ENCODE results near the gene LCP1.
"Not testable (repeated sequence)": the region's sequence is repeated elsewhere in the genome, so short reads cannot be mapped to it uniquely, and the experiment has no call there.

The LCP1 gene, protein sequence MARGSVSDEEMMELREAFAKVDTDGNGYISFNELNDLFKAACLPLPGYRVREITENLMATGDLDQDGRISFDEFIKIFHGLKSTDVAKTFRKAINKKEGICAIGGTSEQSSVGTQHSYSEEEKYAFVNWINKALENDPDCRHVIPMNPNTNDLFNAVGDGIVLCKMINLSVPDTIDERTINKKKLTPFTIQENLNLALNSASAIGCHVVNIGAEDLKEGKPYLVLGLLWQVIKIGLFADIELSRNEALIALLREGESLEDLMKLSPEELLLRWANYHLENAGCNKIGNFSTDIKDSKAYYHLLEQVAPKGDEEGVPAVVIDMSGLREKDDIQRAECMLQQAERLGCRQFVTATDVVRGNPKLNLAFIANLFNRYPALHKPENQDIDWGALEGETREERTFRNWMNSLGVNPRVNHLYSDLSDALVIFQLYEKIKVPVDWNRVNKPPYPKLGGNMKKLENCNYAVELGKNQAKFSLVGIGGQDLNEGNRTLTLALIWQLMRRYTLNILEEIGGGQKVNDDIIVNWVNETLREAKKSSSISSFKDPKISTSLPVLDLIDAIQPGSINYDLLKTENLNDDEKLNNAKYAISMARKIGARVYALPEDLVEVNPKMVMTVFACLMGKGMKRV

DNA sequence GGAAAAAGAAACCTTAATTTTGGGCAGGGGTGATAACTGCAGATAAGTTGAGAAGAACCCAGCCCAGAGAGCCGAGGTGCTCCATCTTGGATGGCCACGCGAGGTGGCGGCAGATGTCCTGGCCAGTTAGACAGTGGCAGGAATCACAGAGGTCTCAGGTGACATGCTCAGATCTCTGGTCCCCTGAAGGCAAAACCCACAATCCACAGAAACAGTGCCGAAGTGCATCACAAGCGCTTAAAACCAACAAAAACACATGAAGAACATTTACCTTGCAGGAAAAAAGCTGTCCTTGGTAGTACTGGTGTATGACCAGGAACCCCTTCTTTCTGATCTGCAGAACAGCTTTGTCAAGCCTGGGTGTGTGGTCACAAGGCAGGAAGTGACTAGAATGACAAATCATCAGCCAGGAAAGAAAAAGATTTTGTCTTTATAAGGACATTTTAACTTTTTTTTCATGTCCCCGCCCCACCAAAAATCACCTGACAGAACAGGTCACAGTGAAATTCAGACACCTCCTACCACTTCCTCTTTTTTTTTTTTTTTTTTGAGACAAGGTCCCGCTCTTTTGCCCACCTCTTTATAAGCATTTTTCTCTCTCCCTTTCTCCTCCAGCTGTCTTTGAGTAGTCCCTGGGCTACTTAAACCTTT is at the start of gene LCP1:
LCP1 (minus strand) TSS at position 338 of the 651 bp plus-strand sequence. CDS start 22,515 bp downstream, outside the sequence.
- no peak for DNase-seq

DNA sequence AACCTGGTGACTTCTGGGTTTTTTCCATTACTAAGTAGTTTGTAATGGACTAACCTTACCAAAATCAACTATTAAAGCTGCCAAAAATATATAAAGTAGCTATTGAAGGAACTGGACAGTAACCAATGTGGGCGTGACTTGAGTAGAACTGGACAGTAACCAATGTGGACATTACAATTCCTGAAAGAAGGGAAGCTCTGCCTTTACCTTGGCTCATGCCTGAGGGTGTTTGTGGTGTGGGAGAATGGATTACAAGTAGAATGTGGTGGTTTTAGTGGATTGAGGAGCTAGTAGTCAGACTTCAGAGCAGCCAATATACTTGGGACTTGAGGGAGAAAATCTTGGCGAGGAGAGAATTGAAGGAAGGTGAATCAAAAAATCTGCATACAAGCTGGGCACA is 47.3 kb upstream of the LCP1 start:
- no peak for DNase-seq

DNA sequence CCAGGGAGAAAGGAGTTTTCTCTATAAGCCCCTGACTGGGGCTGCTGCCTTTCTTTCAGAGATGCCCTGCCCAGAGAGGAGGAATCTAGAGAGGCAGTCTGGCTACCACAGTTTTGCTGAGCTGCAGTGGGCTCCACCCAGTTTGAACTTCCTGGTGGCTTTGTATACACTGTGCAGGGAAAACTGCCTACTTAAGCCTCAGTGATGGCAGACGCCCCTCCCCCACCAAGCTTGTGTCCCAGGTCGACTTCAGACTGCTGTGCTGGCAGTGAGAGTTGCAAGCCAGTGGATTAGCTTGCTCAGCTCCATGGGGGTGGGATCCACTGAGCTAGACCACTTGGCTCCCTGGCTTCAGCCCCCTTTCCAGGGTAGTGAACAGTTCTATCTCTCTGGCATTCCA is 38.3 kb upstream of the LCP1 start:
- not testable (repeated sequence) for DNase-seq

DNA sequence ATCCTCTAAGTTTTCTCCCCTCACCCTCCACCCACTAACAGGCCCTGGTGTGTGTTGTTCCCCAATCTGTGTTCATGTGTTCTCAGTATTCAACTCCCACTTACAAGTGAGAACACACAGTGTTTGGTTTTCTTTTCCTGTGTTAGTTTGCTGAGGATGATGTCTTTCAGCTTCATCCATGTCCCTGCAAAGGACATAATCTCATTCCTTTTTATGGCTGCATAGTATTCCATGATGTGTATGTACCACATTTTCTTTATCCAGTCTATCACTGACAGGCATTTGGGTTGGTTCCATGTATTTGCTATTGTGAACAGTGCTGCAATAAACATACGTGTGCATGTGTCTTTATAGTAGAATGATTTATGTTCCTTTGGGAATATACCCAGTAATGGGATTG is 32.8 kb upstream of the LCP1 start:
- not testable (repeated sequence) for DNase-seq

DNA sequence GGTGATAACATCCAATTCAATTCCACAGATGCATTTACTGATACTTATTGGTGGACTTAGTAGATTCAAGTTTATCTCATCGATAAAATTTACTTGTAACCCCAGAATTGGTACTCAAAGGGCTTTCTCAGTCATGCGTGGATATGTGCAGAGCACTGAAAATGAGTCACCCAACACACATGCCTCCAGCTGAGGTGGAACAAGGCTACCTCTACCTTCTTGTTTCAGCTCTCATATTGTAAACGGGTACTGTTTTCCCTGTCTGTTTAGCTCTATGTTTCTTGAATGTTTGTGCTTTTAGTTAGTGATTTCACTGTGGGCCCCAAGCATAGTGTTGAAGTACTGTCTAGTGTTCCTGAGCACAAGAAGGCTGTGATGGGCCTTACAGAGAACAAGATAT is 31.3 kb upstream of the LCP1 start:
- DNase-seq, result no peak

DNA sequence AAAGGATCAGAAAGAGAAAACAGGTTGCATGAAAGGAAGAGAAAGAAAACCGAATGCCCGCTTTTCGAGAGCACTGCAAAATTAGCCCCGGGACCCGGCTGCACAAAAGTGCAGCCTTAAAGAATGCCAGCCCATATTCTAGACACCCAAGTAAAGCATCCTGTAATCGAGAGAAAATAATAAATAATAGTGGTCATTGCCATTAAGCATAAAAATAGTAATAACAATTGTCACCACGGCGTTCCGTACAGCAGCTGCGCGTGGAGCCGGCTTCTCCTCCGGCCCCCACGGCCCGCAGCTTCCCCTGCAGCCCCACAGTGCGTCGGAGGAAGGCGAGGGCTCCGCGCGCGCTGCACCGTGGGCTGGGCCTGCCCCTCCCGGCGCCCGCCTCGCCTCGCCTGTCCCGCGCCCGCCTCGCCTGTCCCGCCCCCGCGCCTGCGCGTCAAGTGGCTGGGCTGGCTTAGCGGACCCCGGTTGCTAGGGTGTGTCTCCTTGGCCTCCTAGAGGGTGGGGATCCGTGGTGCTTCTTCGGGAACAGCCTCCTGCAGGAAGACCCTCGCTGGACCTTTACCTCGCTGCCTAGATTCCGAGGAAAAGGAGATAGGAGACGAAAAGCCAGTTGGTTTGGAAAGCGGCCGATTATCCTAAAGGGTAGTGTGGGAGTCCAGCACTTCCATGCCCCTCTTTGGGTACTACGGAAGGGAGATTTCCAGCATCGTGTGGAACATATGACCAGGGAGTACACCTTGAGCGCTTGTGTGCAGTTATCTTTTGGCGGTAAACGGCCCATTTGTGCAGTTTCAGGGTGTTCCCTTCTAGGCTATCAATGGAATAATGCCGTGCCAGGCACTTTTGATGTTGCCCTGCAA is 29.7 kb upstream of the LCP1 start, which contains the start of gene LRRC63:
LRRC63 (plus strand) TSS at position 446 of the 869 bp plus-strand sequence. CDS start 1,107 bp downstream, outside the sequence.
- DNase-seq, result peak; percentile 83

DNA sequence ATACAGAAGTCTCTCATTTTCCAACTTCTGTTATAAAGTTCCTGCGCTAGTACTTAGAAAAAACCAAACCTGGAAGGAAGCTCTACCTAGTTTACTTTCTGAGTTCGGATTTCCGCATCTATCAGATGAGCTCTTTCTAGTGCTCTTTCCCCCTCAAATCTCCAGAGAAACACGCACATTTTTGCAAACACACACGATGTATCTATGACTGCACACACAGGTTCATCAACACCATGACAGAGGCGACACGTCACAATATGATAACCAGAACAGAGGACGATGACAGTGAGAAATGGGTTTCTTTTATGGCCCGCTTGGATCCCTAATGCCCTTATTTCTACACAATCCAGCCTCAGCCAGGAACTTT is 29.1 kb upstream of the LCP1 start:
- DNase-seq, result peak; percentile 56

DNA sequence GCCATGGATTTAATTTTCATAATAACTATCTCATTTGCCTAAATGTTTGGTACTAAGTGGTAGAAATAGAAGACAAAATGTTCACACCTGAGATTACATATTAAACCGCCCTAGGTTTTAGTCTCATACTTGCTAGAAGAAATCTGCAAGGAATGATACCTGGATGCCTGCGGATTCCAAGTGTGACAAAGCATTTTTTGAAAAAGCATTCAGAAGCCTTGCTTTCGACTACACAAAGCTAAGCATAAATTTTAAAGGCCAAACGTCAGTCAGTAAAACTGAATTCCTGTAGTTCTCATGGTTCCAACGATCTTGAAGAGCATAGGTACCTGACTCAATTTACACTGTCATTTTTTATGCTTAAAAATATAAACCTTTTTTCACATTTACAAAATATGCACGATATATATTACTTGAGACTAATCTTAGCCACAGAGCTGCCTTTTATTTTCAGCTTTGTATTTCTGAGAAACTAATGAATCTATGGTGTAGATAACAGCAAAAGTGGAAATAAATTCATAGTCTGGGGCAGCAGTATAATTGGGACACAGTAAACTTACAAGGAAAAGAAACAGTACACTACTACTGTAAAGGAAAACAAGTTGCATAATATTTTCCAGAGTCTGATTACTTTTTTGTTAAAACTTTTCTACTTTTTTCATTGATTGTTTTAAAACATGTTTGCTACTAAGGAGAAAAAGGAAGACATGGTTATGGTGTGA is 28.5 kb upstream of the LCP1 start:
- DNase-seq, result peak; percentile 13

DNA sequence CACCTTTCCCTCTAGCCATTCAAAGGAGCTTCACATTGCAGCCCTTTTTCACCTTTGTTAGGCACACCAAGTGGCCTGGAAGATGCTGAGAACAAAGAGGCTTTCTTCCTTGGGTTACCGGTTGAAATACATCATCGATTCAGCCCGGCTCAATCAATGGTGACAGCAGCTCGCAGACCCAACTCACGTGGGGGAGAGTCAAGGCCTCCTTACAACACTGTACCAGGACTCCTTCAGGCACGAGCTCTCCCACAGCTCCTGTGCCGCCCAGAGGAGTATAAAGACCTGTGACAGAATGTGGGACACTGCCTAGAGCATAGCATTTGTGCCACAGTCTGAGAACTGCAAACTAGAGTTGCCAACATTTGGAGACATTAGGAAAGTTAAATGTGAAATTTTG is 25.9 kb upstream of the LCP1 start:
- peak; percentile 45 for DNase-seq

DNA sequence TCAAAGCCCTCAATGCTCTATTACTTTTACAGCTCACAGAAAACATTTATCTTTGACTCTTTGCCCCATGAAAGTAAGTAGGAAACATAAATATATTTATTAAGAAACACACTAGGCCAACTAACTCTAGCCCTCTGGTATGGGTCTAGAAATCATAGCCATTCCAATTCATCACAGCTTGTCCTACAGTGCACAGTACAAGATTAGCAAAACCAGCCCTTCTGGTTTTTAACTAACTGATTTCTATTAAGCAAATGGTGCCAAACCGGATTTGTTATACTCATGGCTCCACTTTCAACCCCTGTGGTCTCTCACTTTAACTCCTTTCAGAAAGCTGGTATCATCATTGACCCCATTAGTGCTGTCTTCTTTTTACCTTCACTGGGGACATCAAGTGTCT is 24.2 kb upstream of the LCP1 start:
- no peak for DNase-seq

DNA sequence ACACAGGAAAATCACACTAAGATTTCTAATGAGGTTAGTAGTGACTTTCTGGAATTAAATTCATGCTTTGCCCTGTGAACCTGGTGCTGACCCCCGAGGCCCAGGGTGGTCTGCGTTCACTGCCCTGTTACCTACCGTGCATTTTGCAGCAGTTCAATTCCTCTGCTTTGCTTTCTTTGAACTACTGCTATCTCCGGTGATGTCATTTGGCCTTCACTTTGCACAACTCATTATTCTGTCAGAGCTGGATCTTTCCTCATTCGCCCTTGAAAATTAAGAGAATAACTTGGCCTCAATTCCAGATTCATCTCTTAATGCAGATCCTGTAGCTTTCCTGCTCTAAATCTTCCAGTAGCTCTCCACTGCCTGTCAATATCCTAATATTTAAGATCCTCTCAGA is 21.0 kb upstream of the LCP1 start:
- DNase-seq, result no peak

DNA sequence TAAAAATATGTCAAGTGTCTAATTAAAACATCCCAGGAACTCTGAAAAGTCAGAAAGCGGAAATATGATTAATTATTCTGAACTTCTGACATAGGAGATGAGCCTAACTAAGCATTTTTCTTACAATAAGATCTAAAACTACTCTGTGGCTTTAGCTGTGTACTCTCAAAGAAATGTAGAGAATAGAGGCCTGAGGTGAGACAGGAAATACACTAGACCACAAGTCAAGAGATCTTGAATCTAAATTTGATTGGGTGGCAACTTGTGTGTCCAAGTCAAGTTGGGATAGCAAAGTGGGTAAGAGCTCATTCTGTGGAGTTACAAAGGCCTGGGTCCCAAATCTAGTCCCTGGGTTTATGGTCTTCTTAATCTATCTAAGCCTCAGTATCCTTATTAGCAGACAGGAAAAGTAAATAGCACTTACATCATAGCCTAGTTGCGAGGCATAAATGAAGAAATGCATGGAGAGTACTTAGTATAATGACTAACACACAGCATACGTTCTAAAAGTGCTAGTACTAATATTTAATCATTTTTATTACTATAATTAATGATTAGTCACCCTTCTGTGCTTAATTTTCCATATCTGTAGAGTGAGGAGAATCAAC is 20.3 kb upstream of the LCP1 start:
- DNase-seq, result no peak

DNA sequence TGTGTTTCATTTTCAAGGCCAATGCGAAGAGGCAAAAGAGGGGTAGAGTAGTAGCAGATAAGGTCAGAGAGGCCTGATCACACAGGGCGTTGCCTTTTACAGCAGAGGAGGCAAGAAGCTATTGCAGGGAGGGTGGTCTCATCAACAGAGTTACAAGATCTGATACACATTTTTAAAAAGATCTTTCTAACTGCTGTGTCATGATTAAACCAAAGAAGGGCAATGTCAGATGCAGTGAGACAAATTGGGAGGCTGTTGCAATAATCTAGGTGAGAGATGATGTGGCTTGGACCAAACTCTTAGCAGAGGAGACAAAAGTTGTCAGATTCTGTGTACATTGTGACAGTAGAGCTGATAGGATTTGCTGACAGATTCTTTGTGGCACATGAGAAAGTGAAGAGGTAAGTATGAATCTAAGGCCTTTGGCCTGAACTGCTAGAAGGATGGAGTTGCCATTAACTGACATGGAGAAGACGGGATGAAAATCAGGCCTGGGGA is 16.8 kb upstream of the LCP1 start:
- DNase-seq, result no peak

DNA sequence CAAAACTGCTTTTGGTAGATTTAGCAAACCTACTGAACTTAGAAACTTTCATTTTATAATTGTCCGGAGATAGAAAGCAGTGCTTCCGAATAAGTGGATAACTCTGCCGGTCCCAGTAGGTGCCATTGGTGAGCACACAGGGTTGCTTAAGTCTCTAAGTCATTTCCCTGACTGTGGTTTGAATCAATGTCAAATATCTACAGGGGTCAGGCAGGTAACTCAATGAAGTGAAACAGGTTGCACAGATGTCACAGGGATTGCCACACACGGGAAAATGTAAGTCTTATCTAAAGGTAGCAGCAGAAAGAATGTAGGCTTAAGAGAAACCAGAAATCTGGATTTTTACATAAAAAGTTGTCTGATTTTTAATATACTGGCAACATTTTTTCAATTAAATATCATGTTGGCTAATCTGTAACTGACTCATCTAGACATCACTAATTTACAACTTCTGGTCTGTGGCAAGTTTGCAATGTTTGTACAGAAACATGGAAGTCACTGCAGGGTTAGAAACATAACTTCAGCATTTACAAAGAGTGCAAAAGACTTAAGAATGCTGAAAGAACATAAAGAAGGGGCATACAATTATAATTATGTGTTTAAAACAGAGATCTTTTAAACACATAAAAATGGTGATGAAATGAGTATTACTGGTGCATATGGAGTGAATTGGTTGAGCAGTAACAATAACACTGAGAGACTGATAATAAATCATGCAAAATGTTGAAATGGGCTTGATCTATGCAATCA is 15.5 kb upstream of the LCP1 start:
- no peak for DNase-seq

DNA sequence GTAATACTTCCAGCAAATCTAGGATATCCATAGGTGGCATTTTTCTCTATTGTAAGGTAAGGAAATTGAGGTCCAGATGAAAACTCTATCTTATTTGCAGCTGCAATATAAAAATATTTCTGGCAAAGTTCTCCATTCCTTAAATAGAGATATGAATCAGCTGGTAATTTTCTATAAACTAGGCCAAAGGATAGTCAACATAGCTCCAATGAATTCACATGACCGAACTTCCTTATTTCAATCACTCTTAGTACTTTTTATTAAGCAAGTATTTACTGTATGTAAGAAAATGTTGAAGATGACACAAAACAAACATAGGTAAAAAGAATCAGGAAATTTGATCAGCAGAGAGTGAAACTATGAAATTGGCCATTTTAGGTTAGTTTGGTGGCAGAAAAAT is 13.0 kb upstream of the LCP1 start:
- no peak for DNase-seq

DNA sequence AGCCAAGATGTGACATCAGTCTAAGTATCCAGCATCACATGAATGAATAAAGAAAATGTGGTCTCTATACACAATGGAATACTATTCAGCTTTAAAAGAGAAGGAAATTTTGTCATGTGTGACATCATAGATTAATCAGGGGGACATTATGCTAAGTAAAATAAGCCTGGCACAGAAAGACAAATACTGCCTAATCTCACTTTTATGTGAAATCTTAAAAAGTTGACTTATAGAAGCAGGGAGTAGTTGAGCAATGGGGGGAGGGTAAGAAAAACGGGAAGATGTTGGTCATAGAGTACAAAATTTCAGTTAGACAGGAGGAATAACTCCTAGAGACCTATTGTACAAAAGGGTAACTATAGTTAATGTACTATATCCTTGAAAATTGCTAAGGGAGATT is 10.4 kb upstream of the LCP1 start:
- no peak for DNase-seq

DNA sequence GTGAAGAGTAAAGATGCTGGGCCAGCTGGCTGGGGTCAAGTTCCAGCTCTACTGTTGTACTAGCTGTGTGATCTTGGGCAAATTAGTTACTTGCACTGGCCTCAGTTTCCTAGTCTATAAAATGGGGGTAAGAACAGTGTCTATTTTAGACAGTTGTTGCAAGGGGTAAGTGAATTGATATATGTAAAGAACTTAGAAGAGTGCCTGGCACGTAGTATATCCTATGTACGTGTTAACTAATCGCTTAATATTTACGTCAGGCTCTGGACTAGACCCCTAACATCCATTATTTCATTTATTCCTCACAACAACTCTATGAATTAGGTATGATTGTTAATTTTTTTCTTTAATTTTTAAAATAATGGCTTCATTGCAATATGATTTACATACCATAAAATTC is 3.7 kb upstream of the LCP1 start:
- DNase-seq, result no peak

DNA sequence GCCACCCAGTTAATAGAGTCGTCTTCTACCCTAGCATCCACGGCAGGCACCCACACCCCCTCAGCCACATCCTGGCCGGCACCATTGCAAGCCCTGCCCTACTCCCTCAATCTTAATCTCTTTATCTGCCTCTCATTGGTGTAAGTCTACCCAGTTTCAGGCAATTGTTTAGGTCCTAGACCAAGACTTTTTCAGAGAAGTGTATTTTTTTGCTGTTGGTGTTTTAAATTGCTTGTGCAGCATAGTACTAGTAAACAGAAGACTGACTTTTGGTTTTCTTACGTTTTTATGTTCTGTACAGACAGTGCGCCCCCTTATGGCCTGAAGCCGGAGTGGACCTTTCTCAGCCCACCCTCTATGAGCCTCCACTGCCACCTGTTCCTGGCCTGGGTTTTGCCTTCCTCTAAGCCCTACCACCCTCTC is 2.3 kb upstream of the LCP1 start:
- no peak for DNase-seq

DNA sequence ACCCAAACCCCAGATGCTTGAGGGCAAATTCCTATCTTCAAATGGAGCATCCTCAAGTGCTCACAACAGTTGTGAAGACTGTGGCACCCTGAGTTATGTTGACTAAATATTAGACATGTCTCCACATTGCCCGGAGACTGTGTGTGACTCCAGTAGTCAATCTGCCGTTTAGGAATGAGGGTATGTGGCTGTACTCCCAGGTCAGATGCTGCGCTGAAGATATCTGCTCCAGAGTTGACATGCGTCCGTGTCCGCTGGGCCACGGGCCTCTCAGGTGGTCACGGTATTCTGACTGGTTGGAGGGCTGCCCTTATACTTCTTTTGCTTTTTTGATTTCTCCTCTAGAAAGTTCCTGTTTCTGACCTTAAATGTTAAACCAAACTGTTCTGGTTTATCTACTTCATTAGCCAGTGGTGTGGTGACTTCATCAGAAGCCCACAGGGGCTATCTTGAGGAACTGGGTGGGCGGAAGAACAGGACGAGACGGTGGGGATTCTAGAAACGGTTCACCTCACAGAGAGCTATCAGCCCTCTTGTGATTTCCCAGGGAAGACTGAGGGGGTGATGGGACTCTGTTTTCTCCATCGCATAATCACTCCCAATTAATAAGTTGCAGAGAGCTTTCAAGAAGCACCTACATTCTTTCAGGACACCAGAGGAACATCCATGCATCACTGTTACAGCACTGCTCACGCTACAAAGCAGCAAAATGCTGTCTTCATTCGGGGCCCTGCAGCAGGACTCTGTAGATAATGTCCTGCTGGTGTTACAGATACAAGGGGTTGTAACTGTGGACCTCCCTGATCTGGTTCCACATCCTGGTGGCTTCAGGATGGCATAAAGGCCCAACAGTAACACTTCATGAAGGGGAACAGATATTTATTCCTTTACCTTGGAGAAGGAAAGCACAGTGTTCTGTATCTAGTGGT is 1.3 kb upstream of the LCP1 start:
- DNase-seq, result no peak

DNA sequence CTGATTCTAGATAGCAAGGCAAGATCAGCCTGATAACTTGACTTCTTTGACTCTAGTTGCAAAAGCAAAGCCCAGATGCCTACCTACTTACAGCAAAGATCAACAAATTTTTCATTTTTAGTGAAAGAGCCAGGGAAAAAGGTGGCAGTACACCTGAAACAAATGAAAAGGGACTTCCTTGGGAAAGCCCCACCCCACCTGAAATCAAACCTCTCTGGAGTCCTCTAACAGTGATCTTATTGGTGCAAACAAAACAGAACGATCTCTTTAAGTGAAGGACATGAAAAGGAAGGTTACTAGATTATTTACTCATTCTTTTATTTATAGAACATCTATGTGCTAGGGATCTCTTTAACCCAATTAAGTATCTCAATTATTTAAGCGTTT is 507 bp upstream of the LCP1 start:
- DNase-seq, result no peak
